ENCODE results near the gene SSTR3. TPM values are rescaled to one million over a fixed set of nuclear protein-coding genes. Genes with fewer than 3 reads are reported as not detected.

SSTR3 gene
- total and polyA plus RNA-seq, 2 donors (not counting 1 experiment from before 2014, with no cell fraction given), result 0.64 to 0.98 TPM

DNA sequence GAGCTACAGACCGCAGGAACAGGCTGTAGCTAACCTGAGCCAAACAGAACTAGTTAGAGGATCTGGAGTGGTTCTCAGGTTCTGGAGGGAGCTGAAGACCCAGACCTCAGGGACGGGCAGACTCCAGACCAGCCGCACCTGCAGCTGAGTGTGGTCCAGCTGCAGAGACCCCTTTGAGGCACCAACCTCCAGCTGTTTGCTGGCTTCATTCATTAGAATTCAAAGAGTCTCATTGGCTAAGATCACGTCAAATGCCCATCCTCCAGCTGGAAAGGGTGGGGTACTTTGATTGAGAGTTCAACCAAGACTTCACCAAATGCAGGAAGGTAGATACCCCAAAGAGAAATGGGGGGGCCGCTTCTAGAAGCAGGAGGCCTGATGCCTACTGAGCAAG lies 49.2 kb downstream of the SSTR3 start:
- H3K36me3 ChIP-seq (replicated peaks in 1 of 2; ENCODE audit: control extremely low read depth in 1 of 2, control insufficient read depth in 1 of 2, extremely low read depth in 1 of 2, insufficient read depth in 2 of 2, low read length in 1 of 2), result no peaks in the 10 kb centered on the region
- no peaks in the 10 kb centered on the region for H3K79me2 ChIP-seq (ENCODE audit: control insufficient read depth, insufficient read depth, low read length)
- no peaks in the 10 kb centered on the region for H3K27me3 ChIP-seq (replicated peaks in 1 of 4; ENCODE audit: control extremely low read depth in 1 of 4, control insufficient read depth in 3 of 4, insufficient read depth in 4 of 4, low read length in 3 of 4)
- TF ChIP-seq CTCF (IDR thresholded peaks at IDR 0.05) (no peak), EZH2 (IDR thresholded peaks at IDR 0.05; ENCODE audit: borderline replicate concordance, insufficient read depth, low read depth, low read length, poor library complexity, severe bottlenecking) (no peak)
- CTCF ChIA-PET, result interaction anchor here (0.8 to 7.1 kb wide), 16 partner anchors 10 to 404 kb away, joined by 3 to 83 read pairs (median 4); partner anchors contain the start of gene RAC2
- H3K9me3 ChIP-seq (ENCODE audit: control extremely low read depth in 1 of 3, control insufficient read depth in 2 of 3, insufficient read depth in 1 of 3, low read length in 2 of 3), result peaks cover 0 to 12% (median 6%) of the 10 kb centered on the region in 3 donors
- no peaks in the 10 kb centered on the region for H4K20me1 ChIP-seq (ENCODE audit: control insufficient read depth, insufficient read depth, low read length, poor library complexity, severe bottlenecking)
- POLR2A ChIA-PET, result interaction anchor here (0.6 to 0.9 kb wide), 2 partner anchors 84 to 153 kb away, joined by 3 read pairs; no protein-coding TSS in a partner anchor
- Mint-ChIP-seq H3K27me3 (peaks cover 4% of the 10 kb centered on the region), H3K27ac (peak overlapping the region; percentile 88), H3K4me3 (peak overlapping the region; percentile 68), H3K9me3 (ENCODE audit: insufficient read depth) (no peaks in the 10 kb centered on the region), H3K4me1 (peaks cover 42% of the 10 kb centered on the region)
- peak overlapping the region; percentile 47 to 55 for H3K27ac ChIP-seq (ENCODE audit: low read length in 2 of 2)
- peak overlapping the region; percentile 51 for H3K4me2 ChIP-seq (replicated peaks; ENCODE audit: low read depth, low read length, poor library complexity, severe bottlenecking)
- H3K9ac ChIP-seq (ENCODE audit: low read length), result peak overlapping the region; percentile 0
- peak overlapping the region; percentile 56 for H2AFZ ChIP-seq (ENCODE audit: insufficient read depth, low read depth, low read length, poor library complexity, severe bottlenecking)
- WGBS (ENCODE audit: insufficient coverage), result 62% methylated on average over 5 of the region's 5 CpGs
- ATAC-seq (ENCODE audit: low read depth) (no peak), DNase-seq (no peak)
- intact Hi-C loops (cut with micrococcal nuclease), result no loop called here
- no peak overlapping the region for H3K4me3 ChIP-seq (ENCODE audit: control extremely low read depth in 1 of 5, extremely low read depth in 1 of 5, insufficient read depth in 1 of 5, low read depth in 2 of 5, low read length in 4 of 5)
- H3K4me1 ChIP-seq (ENCODE audit: control insufficient read depth in 2 of 2, insufficient read depth in 2 of 2, low read length in 2 of 2), result peaks cover 17 to 49% of the 10 kb centered on the region in 2 donors

All from B cell (primary cell).